Measurements from ENCODE around the gene HOMER3.

DNA sequence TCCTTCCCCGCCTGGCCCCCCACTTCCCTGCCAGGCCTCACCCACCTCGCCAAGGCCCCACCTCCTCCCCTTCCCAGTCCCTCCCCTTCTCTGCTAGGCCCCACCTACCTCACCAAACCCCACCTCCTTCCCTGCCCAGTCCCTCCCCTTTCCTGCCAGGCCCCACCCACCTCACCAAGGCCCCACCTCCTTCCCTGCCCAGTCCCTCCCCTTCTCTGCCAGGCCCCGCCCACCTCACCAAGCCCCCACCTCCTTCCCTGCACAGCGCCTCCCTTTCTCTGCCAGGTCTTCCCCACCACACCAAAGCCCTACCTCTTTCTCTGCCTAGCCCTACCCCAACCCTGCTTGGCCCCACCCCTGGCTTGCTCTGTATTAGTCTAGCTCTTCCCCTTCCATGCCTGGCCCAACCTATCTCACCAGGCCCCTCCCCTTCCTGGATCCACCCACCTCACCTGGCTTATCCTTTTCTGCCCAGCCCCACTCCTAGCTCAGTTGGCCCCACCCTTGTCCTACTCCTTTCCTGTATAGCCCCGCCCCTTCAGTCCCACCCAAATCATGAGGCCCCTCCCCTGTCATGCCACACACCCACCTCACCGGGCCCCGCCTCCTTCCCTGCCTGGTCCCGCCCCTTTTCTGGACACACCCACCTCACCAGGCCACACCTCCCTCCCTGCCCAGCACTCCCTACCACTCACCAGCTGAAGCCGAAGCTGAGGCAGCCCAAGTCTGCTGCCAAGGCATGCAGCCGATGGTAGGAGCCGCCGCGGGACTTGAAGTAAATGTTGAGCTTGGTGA, 61.2 kb downstream of the HOMER3 start:
- no peak for TF ChIP-seq CTCF (IDR thresholded peaks at IDR 0.05)
- no peak for TF ChIP-seq POLR2A (IDR thresholded peaks at IDR 0.05)

Data from heart left ventricle (tissue), 13 donors.